ENCODE results near the gene USF2. TPM values are rescaled to one million over a fixed set of nuclear protein-coding genes. Genes with fewer than 3 reads are reported as not detected.
A peak's percentile ranks its signal among the peaks of the same experiment; 100 is the strongest.

USF2 gene
- total and polyA plus RNA-seq, 5 donors = 182 to 332 (median 245) TPM

GRCh38 chr19:35267353-35267817 lies 1.4 kb upstream of the USF2 start:
- DNase-seq (peak; percentile 69 to 89 (median 87)), ATAC-seq (peak; percentile 53 to 59)
- intact Hi-C loops (cut with DNase I) = no loop called here
- Histone ChIP-seq H3K27me3 (ENCODE audit: control insufficient read depth, insufficient read depth) (no peaks in the 10 kb centered on the region), H3K9me3 (ENCODE audit: control insufficient read depth, low read length) (no peaks in the 10 kb centered on the region), H3K4me1 (ENCODE audit: control insufficient read depth, insufficient read depth, low read length) (peaks cover 2% of the 10 kb centered on the region), H3K4me3 (ENCODE audit: low read length) (peak overlapping the region; percentile 98), H3K27ac (ENCODE audit: low read length) (peak overlapping the region; percentile 83)
- under 1% methylated on average over 40 of the region's 40 CpGs for WGBS

- H3K4me3 ChIP-seq (ENCODE audit: low read length) = peak overlapping the region; percentile 98
- WGBS = under 1% methylated on average over 100 of the region's 100 CpGs
- no peaks in the 10 kb centered on the region for H3K9me3 ChIP-seq (ENCODE audit: control insufficient read depth, low read length)
- H3K27me3 ChIP-seq (ENCODE audit: control insufficient read depth, insufficient read depth) = no peaks in the 10 kb centered on the region
- peak overlapping the region; percentile 83 for H3K27ac ChIP-seq (ENCODE audit: low read length)
- peaks cover 2% of the 10 kb centered on the region for H3K4me1 ChIP-seq (ENCODE audit: control insufficient read depth, insufficient read depth, low read length)
- DNase-seq (peak; percentile 82 to 94 (median 92)), ATAC-seq (peak; percentile 76 to 77)
- intact Hi-C loops (cut with DNase I) = no loop called here
Measured at GRCh38 chr19:35267818-35268535, 785 bp upstream of the USF2 start.

- no peaks in the 10 kb centered on the region for H3K27me3 ChIP-seq (ENCODE audit: control insufficient read depth, insufficient read depth)
- intact Hi-C loops (cut with DNase I) = loop anchor here in 1 of 4 donors (10.0 kb wide), 1 partner anchor 225 kb away; the partner anchor contains the start of gene KRTDAP
- ATAC-seq = peak; percentile 49 to 53
Measured at GRCh38 chr19:35269438-35270117, 816 bp downstream of the USF2 start.

GRCh38 chr19:35270381-35270811 lies 1.6 kb downstream of the USF2 start:
- H3K27me3 ChIP-seq (ENCODE audit: control insufficient read depth, insufficient read depth) = no peaks in the 10 kb centered on the region
- H3K9me3 ChIP-seq (ENCODE audit: control insufficient read depth, low read length) = no peaks in the 10 kb centered on the region
- no peak overlapping the region for H3K4me3 ChIP-seq (ENCODE audit: low read length)
- intact Hi-C loops (cut with DNase I) = loop anchor here in 1 of 4 donors (10.0 kb wide), 1 partner anchor 224 kb away; the partner anchor contains the start of gene KRTDAP
- peaks cover 2% of the 10 kb centered on the region for H3K4me1 ChIP-seq (ENCODE audit: control insufficient read depth, insufficient read depth, low read length)
- DNase-seq (peak in 2 of 3 donors; percentile 11 to 57), ATAC-seq (no peak)
- 86% methylated on average over 16 of the region's 16 CpGs for WGBS
- H3K27ac ChIP-seq (ENCODE audit: low read length) = no peak overlapping the region

More at GRCh38 chr19:35269438-35270117, 816 bp downstream of the USF2 start:
- WGBS = 3% methylated on average over 66 of the region's 66 CpGs
- H3K4me3 ChIP-seq (ENCODE audit: low read length) = peak overlapping the region; percentile 98
- H3K27ac ChIP-seq (ENCODE audit: low read length) = peak overlapping the region; percentile 89
- H3K9me3 ChIP-seq (ENCODE audit: control insufficient read depth, low read length) = no peaks in the 10 kb centered on the region
- DNase-seq = peak; percentile 82 to 96 (median 95)
- peaks cover 2% of the 10 kb centered on the region for H3K4me1 ChIP-seq (ENCODE audit: control insufficient read depth, insufficient read depth, low read length)

- H3K27ac ChIP-seq (ENCODE audit: low read length) = no peak overlapping the region
- intact Hi-C loops (cut with DNase I) = loop anchor here in 1 of 4 donors (10.0 kb wide), 1 partner anchor 223 kb away; the partner anchor contains the start of gene KRTDAP
Measured at GRCh38 chr19:35271546-35271945, 2.8 kb downstream of the USF2 start.

GRCh38 chr19:35272122-35272719 lies 3.5 kb downstream of the USF2 start:
- Histone ChIP-seq H3K4me3 (ENCODE audit: low read length) (no peak overlapping the region), H3K27ac (ENCODE audit: low read length) (no peak overlapping the region), H3K9me3 (ENCODE audit: control insufficient read depth, low read length) (no peaks in the 10 kb centered on the region), H3K27me3 (ENCODE audit: control insufficient read depth, insufficient read depth) (no peaks in the 10 kb centered on the region), H3K4me1 (ENCODE audit: control insufficient read depth, insufficient read depth, low read length) (no peaks in the 10 kb centered on the region)
- intact Hi-C loops (cut with DNase I) = loop anchor here in 1 of 4 donors (10.0 kb wide), 1 partner anchor 223 kb away; the partner anchor contains the start of gene KRTDAP
- ATAC-seq = no peak
- WGBS = 86% methylated on average over 16 of the region's 16 CpGs
- DNase-seq = peak in 2 of 3 donors; percentile 14 to 73

More at GRCh38 chr19:35271546-35271945, 2.8 kb downstream of the USF2 start:
- ATAC-seq (no peak), DNase-seq (peak; percentile 5 to 54 (median 48))
- Histone ChIP-seq H3K4me3 (ENCODE audit: low read length) (no peak overlapping the region), H3K27me3 (ENCODE audit: control insufficient read depth, insufficient read depth) (no peaks in the 10 kb centered on the region), H3K9me3 (ENCODE audit: control insufficient read depth, low read length) (no peaks in the 10 kb centered on the region), H3K4me1 (ENCODE audit: control insufficient read depth, insufficient read depth, low read length) (peaks cover 2% of the 10 kb centered on the region)
- 84% methylated on average over 7 of the region's 7 CpGs for whole genome bisulfite sequencing

- no peaks in the 10 kb centered on the region for H3K27me3 ChIP-seq (ENCODE audit: control insufficient read depth, insufficient read depth)
- no peak overlapping the region for H3K27ac ChIP-seq (ENCODE audit: low read length)
- DNase-seq = peak in 2 of 3 donors; percentile 6 to 47
- intact Hi-C loops (cut with DNase I) = loop anchor here in 1 of 4 donors (10.0 kb wide), 1 partner anchor 222 kb away; the partner anchor contains the start of gene KRTDAP
- no peak for ATAC-seq
- H3K9me3 ChIP-seq (ENCODE audit: control insufficient read depth, low read length) = no peaks in the 10 kb centered on the region
- WGBS = 82% methylated on average over 10 of the region's 10 CpGs
- H3K4me1 ChIP-seq (ENCODE audit: control insufficient read depth, insufficient read depth, low read length) = no peaks in the 10 kb centered on the region
- H3K4me3 ChIP-seq (ENCODE audit: low read length) = no peak overlapping the region
Measured at GRCh38 chr19:35272954-35273649, 4.3 kb downstream of the USF2 start.

GRCh38 chr19:35273686-35274259 lies 5.0 kb downstream of the USF2 start:
- DNase-seq (peak in 2 of 3 donors; percentile 9 to 41), ATAC-seq (no peak)
- Histone ChIP-seq H3K27me3 (ENCODE audit: control insufficient read depth, insufficient read depth) (no peaks in the 10 kb centered on the region), H3K4me1 (ENCODE audit: control insufficient read depth, insufficient read depth, low read length) (no peaks in the 10 kb centered on the region), H3K27ac (ENCODE audit: low read length) (no peak overlapping the region), H3K4me3 (ENCODE audit: low read length) (no peak overlapping the region), H3K9me3 (ENCODE audit: control insufficient read depth, low read length) (no peaks in the 10 kb centered on the region)
- intact Hi-C loops (cut with DNase I) = loop anchor here in 1 of 4 donors (10.0 kb wide), 1 partner anchor 221 kb away; the partner anchor contains the start of gene KRTDAP
- 71% methylated on average over 14 of the region's 14 CpGs for WGBS

- DNase-seq (peak in 2 of 3 donors; percentile 6 to 16), ATAC-seq (no peak)
- intact Hi-C loops (cut with DNase I) = loop anchor here in 1 of 4 donors (10.0 kb wide), 1 partner anchor 220 kb away; the partner anchor contains the start of gene KRTDAP
- Histone ChIP-seq H3K9me3 (ENCODE audit: control insufficient read depth, low read length) (no peaks in the 10 kb centered on the region), H3K27me3 (ENCODE audit: control insufficient read depth, insufficient read depth) (no peaks in the 10 kb centered on the region), H3K4me3 (ENCODE audit: low read length) (no peak overlapping the region), H3K27ac (ENCODE audit: low read length) (no peak overlapping the region), H3K4me1 (ENCODE audit: control insufficient read depth, insufficient read depth, low read length) (no peaks in the 10 kb centered on the region)
- WGBS = 68% methylated on average over 5 of the region's 5 CpGs
Measured at GRCh38 chr19:35274323-35274722, 5.6 kb downstream of the USF2 start.
